ENCODE results near the gene FMNL3. TPM values are rescaled to one million over a fixed set of nuclear protein-coding genes. Genes with fewer than 3 reads are reported as not detected.

The FMNL3 gene
- polyA plus RNA-seq, 1 experiment = 13.3 TPM

GRCh38 chr12:49655595-49656236, 51.5 kb downstream of the FMNL3 start:
- H3K4me3 ChIP-seq (ENCODE audit: low read depth, low read length) = no peak overlapping the region
- no peaks in the 10 kb centered on the region for H3K27me3 ChIP-seq (ENCODE audit: control insufficient read depth, insufficient read depth, low read length)
- ChIA-PET CTCF (interaction anchor here (0.9 to 22.3 kb wide), 4 partner anchors 10 to 54 kb away, joined by 3 to 413 read pairs (median 3); partner anchors contain the start of gene FMNL3), POLR2A (interaction anchor here (0.6 kb wide), 1 partner anchor 18 kb away, joined by 3 read pairs; no protein-coding TSS in a partner anchor)
- H3K36me3 ChIP-seq (ENCODE audit: control insufficient read depth, insufficient read depth, low read length) = peaks cover 31% of the 10 kb centered on the region
- TF ChIP-seq, protein P1, sequence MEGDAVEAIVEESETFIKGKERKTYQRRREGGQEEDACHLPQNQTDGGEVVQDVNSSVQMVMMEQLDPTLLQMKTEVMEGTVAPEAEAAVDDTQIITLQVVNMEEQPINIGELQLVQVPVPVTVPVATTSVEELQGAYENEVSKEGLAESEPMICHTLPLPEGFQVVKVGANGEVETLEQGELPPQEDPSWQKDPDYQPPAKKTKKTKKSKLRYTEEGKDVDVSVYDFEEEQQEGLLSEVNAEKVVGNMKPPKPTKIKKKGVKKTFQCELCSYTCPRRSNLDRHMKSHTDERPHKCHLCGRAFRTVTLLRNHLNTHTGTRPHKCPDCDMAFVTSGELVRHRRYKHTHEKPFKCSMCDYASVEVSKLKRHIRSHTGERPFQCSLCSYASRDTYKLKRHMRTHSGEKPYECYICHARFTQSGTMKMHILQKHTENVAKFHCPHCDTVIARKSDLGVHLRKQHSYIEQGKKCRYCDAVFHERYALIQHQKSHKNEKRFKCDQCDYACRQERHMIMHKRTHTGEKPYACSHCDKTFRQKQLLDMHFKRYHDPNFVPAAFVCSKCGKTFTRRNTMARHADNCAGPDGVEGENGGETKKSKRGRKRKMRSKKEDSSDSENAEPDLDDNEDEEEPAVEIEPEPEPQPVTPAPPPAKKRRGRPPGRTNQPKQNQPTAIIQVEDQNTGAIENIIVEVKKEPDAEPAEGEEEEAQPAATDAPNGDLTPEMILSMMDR (IDR thresholded peaks at IDR 0.05; ENCODE audit: insufficient read depth, low read depth, low read length) = no peak
- no peak for DNase-seq (ENCODE audit: low read depth)

DNA sequence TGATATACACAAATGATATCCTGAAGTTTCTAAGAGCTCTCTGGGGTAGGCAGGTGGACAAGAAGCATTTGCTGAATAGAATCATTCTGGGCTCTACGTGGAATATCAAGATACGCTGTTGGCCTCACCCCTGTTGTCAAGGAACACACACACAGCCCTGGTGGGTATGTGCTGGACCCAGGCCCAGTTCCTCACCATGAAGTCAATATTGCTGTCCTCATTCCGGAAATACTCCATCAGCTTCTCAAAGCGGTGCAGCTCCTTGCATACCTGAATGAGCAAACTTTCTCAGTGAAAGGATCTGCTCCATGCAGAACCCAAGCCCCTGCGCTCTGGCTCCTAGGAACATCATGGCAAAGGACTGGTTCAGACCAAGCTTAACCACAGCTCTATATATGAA, 52.5 kb downstream of the FMNL3 start:
- Histone ChIP-seq H3K4me3 (ENCODE audit: low read depth, low read length) (no peak overlapping the region), H3K27me3 (ENCODE audit: control insufficient read depth, insufficient read depth, low read length) (no peaks in the 10 kb centered on the region), H3K36me3 (ENCODE audit: control insufficient read depth, insufficient read depth, low read length) (peaks cover 35% of the 10 kb centered on the region)
- ChIA-PET CTCF (interaction anchor here (0.8 to 22.3 kb wide), 7 partner anchors 10 to 55 kb away, joined by 3 to 413 read pairs (median 3); partner anchors contain the start of gene FMNL3), POLR2A (no interaction called here)
- DNase-seq (ENCODE audit: low read depth) = no peak
- TF ChIP-seq, protein P1 (IDR thresholded peaks at IDR 0.05; ENCODE audit: insufficient read depth, low read depth, low read length) = no peak

GRCh38 chr12:49652921-49653520, 54.2 kb downstream of the FMNL3 start:
- Histone ChIP-seq H3K4me3 (ENCODE audit: low read depth, low read length) (no peak overlapping the region), H3K36me3 (ENCODE audit: control insufficient read depth, insufficient read depth, low read length) (peaks cover 40% of the 10 kb centered on the region), H3K27me3 (ENCODE audit: control insufficient read depth, insufficient read depth, low read length) (no peaks in the 10 kb centered on the region)
- TF ChIP-seq, protein P1 (IDR thresholded peaks at IDR 0.05; ENCODE audit: insufficient read depth, low read depth, low read length) = no peak
- no peak for DNase-seq (ENCODE audit: low read depth)
- POLR2A ChIA-PET = no interaction called here
- CTCF ChIA-PET = interaction anchor here (22.3 kb wide), 1 partner anchor 57 kb away, joined by 413 read pairs; the partner anchor contains the start of gene FMNL3

DNA sequence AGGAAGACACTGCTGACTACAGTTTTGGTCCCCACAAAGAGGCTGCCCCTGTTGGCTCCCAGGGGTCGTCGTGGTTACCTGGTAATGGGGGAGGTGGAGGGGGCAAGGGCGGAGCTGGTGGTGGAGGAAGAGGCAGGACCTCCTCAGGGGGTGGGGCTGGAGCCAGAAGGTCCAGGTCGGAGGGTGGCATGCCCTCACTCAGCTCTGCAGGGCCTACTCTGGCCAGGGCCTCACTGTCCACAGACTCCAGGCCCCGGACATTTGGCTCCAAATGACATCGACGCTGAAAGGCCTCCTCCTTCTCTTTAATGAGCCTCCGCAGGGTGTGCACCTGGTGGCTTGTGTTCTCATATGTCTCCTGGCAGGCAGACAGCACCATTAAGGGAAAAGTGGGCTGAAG, 55.4 kb downstream of the FMNL3 start:
- DNase-seq (ENCODE audit: low read depth) = no peak
- Histone ChIP-seq H3K36me3 (ENCODE audit: control insufficient read depth, insufficient read depth, low read length) (peaks cover 38% of the 10 kb centered on the region), H3K4me3 (ENCODE audit: low read depth, low read length) (no peak overlapping the region), H3K27me3 (ENCODE audit: control insufficient read depth, insufficient read depth, low read length) (no peaks in the 10 kb centered on the region)
- ChIA-PET CTCF (interaction anchor here (1.4 to 22.3 kb wide), 3 partner anchors 12 to 89 kb away, joined by 3 to 413 read pairs (median 6); partner anchors contain the start of genes FMNL3 and TMBIM6), POLR2A (no interaction called here)
- TF ChIP-seq, protein P1 (IDR thresholded peaks at IDR 0.05; ENCODE audit: insufficient read depth, low read depth, low read length) = no peak

DNA sequence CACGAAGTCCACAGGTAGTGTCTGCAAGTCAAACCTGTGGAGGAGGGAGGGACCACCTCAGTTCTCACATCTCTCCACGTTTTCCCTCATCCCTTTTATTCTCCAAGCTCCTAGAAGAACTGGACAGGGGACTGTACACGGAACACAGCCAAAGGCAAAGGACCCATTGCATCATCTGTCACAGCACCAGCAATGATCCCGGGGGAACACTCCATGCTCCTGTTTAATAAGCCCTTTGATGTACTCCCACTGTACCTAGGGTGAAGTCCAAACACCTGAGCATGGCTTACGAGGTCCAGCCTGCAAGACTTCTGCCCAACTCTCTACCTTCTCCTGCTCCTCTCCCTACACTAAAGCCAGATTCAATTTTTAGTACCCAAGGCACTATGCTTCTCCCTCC, 57.3 kb downstream of the FMNL3 start:
- TF ChIP-seq, protein P1 (IDR thresholded peaks at IDR 0.05; ENCODE audit: insufficient read depth, low read depth, low read length) = no peak
- DNase-seq (ENCODE audit: low read depth) = no peak
- POLR2A ChIA-PET = no interaction called here
- CTCF ChIA-PET = interaction anchor here (1.3 to 22.3 kb wide), 4 partner anchors 10 to 60 kb away, joined by 3 to 413 read pairs (median 20); partner anchors contain the start of gene FMNL3
- Histone ChIP-seq H3K27me3 (ENCODE audit: control insufficient read depth, insufficient read depth, low read length) (no peaks in the 10 kb centered on the region), H3K4me3 (ENCODE audit: low read depth, low read length) (no peak overlapping the region), H3K36me3 (ENCODE audit: control insufficient read depth, insufficient read depth, low read length) (peaks cover 43% of the 10 kb centered on the region)

All from BJ (cell line).